Right atrium auricular region (tissue), 2 donors: ENCODE results near the gene SPPL3. TPM values are rescaled to one million over a fixed set of nuclear protein-coding genes. Genes with fewer than 3 reads are reported as not detected.

ENCODE experiments used
- DNase-seq: peaks from one replicate; pipeline ENCODE4 v3.0.0-alpha.2; 2019; ENCODE audit warnings: low spot score
- H3K27ac ChIP-seq, 2 donors: fragments of 200-600 bp; sonication (generic); 1 replicate in 1 of 2; 2 replicates in 1 of 2; pipeline ENCODE4 v1.5.1; 2016 to 2019
- H3K27me3 ChIP-seq, 2 donors: fragments of 200-600 bp; sonication (generic); one replicate each; pipeline versions ENCODE4 v1.5.1 to v1.6.0; 2017 to 2019
- H3K36me3 ChIP-seq: fragments of 200-600 bp; sonication (generic); one replicate; pipeline ENCODE4 v1.5.1; 2016
- H3K4me1 ChIP-seq, 2 donors: fragments of 200-600 bp; sonication (generic); one replicate each; pipeline versions ENCODE4 v1.5.1 to v1.6.0; 2017 to 2019
- H3K4me3 ChIP-seq, 2 donors: fragments of 200-600 bp; sonication (generic); 1 replicate in 1 of 2; 2 replicates in 1 of 2; pipeline ENCODE4 v1.5.1; 2017 to 2019; ENCODE audit warnings: mild to moderate bottlenecking in 1 of 2, moderate library complexity in 1 of 2
- H3K9me3 ChIP-seq, 2 donors: fragments of 200-600 bp; sonication (generic); one replicate each; pipeline ENCODE4 v1.5.1; 2019
- CTCF ChIP-seq, 2 donors: fragments of 200-600 bp; sonication (generic); IDR thresholded peaks; one replicate each; pipeline ENCODE4 v1.5.1; 2019; ENCODE audit warnings: antibody characterized with exemption in 2 of 2
- total RNA-seq, 2 donors: library from RNA; depleted of rRNA; stranded (reverse); fragments of >200 nt; gene quantifications; one replicate each; pipeline ENCODE4 v1.1.0, GENCODE V29; 2016

Gene SPPL3
- total RNA-seq, 2 donors from 2014 or later, result 13.8 to 16.5 TPM

GRCh38 chr12:120738252-120739030 lies 165.7 kb downstream of the SPPL3 start:
- TF ChIP-seq CTCF (IDR thresholded peaks at IDR 0.05), result no peak
- DNase-seq, result no peak
- H3K9me3 ChIP-seq, result no peaks in the 10 kb centered on the region

GRCh38 chr12:120737557-120738251 lies 166.5 kb downstream of the SPPL3 start:
- no peak overlapping the region for H3K4me3 ChIP-seq
- TF ChIP-seq CTCF (IDR thresholded peaks at IDR 0.05), result peak in 1 of 2 donors; percentile 24
- H3K27ac ChIP-seq, result no peak overlapping the region
- no peaks in the 10 kb centered on the region for H3K27me3 ChIP-seq
- no peaks in the 10 kb centered on the region for H3K4me1 ChIP-seq
- DNase-seq, result no peak
- H3K9me3 ChIP-seq, result no peaks in the 10 kb centered on the region
- H3K36me3 ChIP-seq, result peaks cover 23% of the 10 kb centered on the region

More at GRCh38 chr12:120738252-120739030, 165.7 kb downstream of the SPPL3 start:
- Histone ChIP-seq H3K4me3 (no peak overlapping the region), H3K27me3 (no peaks in the 10 kb centered on the region), H3K36me3 (peaks cover 23% of the 10 kb centered on the region), H3K27ac (no peak overlapping the region), H3K4me1 (no peaks in the 10 kb centered on the region)

GRCh38 chr12:120736404-120737331 lies 167.5 kb downstream of the SPPL3 start:
- peaks cover 23% of the 10 kb centered on the region for H3K36me3 ChIP-seq
- no peak for DNase-seq
- no peaks in the 10 kb centered on the region for H3K27me3 ChIP-seq
- no peaks in the 10 kb centered on the region for H3K9me3 ChIP-seq
- no peak overlapping the region for H3K4me3 ChIP-seq
- no peak overlapping the region for H3K27ac ChIP-seq
- H3K4me1 ChIP-seq, result no peaks in the 10 kb centered on the region
- TF ChIP-seq CTCF (IDR thresholded peaks at IDR 0.05), result no peak

- no peak overlapping the region for H3K4me3 ChIP-seq
- peaks cover 31% of the 10 kb centered on the region for H3K36me3 ChIP-seq
- TF ChIP-seq CTCF (IDR thresholded peaks at IDR 0.05), result no peak
- H3K4me1 ChIP-seq, result no peaks in the 10 kb centered on the region
- no peak for DNase-seq
- H3K9me3 ChIP-seq, result no peaks in the 10 kb centered on the region
- no peaks in the 10 kb centered on the region for H3K27me3 ChIP-seq
- no peak overlapping the region for H3K27ac ChIP-seq
Observed at GRCh38 chr12:120735181-120735580, 169.0 kb downstream of the SPPL3 start.

- H3K9me3 ChIP-seq, result no peaks in the 10 kb centered on the region
- no peak for TF ChIP-seq CTCF (IDR thresholded peaks at IDR 0.05)
- H3K4me3 ChIP-seq, result no peak overlapping the region
- no peak for DNase-seq
- no peaks in the 10 kb centered on the region for H3K4me1 ChIP-seq
- H3K36me3 ChIP-seq, result peaks cover 33% of the 10 kb centered on the region
- no peaks in the 10 kb centered on the region for H3K27me3 ChIP-seq
- H3K27ac ChIP-seq, result no peak overlapping the region
Observed at GRCh38 chr12:120734210-120734609, 169.9 kb downstream of the SPPL3 start.
